NCI-H526 treated with DMSO at 0.1 percent for 48 hours (cell line): ENCODE results near the gene IFNA2.
"Not testable (repeated sequence)": the region's sequence is repeated elsewhere in the genome, so short reads cannot be mapped to it uniquely, and the experiment has no call there.

ENCODE experiments used
- DNase-seq: peaks from one replicate; lab custom pipeline; 2025; lab: John Stamatoyannopoulos, UW

Gene IFNA2

GRCh38 chr9:21381448-21382339, 3.5 kb downstream of the IFNA2 start:
- peak; percentile 92 for DNase-seq

GRCh38 chr9:21371467-21371866, 13.7 kb downstream of the IFNA2 start:
- not testable (repeated sequence) for DNase-seq

DNA sequence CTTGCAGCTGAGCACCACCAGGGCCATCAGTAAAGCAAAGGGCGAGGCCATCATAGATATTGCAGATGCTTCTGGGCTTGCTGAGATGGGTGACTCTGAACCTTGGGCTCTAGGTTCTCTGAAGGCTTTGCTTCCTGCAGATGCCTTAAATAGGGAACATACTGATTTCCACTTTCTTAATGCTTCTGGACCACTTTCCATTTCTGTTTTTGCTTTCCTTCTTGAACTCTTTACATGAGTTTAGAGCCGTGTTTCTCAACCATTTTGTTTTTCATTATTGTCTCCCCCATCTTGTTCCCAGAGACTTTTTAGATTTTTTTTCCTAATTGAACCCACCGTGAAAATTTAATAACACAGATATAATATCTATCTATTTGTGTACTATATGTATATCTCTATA, 17.2 kb downstream of the IFNA2 start, which contains the start of gene IFNA13:
TSS of gene IFNA13 (minus strand) at position 101 of the 400 bp plus-strand sequence. CDS start at position 54, 47 bp downstream.
- no peak for DNase-seq

GRCh38 chr9:21367169-21367568, 18.0 kb downstream of the IFNA2 start:
- DNase-seq: not testable (repeated sequence)

GRCh38 chr9:21362287-21362686, 22.9 kb downstream of the IFNA2 start:
- no peak for DNase-seq

DNA sequence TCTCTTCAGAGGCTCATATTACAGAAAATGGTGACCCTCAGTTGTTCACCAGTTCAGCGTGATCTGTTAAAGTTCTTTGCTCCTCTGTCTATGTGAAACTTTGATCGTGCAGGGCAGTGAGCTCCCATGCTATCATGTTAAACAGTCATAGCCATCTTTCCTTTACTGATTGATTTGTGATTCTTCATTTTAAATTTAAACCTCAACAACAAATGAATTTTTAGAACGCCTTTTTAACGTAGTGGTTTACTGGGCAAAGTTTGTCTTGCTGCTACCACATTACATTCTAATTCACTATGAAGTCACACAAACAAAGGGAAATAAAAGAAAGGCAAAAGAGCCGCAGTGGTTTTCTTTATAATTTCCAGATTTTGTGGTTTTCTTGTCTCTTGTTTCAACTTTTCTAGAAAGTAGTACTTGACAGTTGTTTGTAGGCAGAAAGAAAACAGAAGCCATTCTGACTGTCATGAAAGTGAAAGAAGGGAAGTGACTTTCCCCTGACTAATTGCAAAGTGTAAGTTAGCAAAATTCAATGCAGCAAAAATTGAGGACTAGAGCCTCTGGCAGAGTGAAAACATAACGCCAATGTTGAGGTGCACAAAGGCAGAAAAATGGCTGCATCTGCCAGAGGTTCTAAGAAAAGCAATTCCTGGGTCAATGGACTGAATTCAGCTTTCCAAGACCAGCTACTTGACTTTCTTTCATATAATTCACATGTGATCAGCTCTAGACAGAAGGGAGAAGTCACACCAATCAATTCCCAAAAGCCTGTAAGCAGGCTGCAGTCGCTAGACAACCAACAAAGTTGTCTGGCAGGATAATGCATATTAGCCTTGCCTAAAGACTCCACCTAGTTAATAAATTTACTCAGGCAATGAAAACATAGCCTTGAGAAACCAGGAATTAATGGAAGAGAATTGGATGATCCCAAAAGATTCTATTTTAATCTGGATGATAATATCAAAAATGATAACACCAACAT, 27.4 kb downstream of the IFNA2 start:
- no peak for DNase-seq

DNA sequence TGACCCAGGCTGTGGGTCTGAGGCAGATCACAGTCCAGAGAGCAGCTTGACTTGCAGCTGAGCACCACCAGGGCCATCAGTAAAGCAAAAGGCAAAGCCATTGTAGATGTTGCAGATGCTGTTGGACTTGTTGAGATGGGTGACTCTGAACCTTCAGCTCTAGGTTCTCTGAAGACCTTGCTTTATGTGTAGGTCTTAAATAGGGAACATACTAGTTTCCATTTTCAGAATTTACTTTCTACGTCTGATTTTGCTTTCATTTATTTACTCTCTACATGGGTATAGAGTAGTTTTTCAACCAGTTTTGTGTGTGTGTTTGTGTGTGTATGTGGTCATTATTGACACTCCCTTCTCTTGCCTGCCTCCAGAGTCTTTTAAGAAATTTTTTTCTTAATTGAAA, 34.4 kb downstream of the IFNA2 start, which contains the start of gene IFNA6:
TSS of gene IFNA6 (minus strand) at position 101 of the 400 bp plus-strand sequence. CDS start at position 101, 0 bp downstream.
- no peak for DNase-seq

DNA sequence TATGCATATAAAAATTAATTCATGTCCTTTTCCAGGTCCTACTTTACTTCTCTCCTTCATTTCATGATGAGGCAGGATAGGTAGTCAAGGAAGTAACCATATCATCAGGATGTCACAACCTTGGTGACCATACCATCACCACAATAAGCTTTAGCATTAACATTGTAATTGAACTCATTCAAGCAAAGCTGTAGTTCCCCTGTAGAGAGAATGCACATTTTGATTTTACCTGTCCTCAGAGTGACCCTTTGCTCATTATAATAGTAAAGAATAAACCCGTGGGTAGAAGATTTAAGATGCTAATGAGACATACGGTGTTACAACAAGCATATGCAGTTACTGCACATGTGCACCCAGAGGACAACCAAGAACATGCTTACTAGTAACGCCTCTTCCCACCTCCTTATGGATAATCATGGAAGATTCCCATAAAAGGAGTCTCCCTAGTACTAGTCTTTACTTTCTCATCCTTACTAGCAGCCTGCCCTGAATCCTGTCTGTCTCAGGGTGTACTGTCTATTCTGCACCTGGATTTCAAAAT, 36.7 kb downstream of the IFNA2 start:
- DNase-seq: no peak

DNA sequence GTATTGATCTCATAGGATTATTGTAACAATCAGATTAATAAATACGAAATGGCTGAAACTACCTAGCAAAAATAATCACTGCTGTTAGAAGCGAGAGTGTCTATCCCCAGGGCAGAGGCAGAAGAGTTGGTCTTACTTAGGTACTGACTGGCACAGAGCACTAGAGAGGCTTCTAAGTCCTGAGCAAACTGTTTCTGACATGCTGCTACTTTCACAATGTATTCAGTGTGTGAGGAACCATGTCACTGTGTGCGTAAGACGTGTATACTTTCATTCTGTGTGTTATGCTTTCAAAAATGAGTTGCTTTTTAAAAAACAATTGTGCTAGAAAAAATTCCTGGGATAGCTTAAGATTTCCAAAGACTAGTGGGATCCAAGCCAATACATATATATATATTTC, 44.5 kb downstream of the IFNA2 start:
- DNase-seq: no peak

DNA sequence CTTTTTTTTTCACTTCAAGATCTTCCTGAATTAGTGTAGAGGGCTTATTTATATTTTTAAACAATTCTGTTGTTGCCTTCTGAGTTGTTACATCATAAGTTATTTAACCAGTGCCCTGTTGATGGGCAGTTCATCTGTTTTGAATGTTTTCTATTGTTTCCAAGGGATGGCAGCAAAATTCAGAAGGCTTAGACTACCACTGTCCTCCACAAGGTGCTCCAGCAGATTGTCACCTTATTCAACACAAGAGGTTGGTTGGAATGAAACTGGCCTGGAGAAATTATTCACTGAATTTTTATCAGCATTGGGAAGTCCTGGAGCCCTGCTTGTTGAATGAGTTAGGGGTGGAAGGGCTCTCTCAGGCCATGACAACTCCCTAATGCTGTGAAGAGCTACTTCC, 48.7 kb downstream of the IFNA2 start:
- DNase-seq: no peak

DNA sequence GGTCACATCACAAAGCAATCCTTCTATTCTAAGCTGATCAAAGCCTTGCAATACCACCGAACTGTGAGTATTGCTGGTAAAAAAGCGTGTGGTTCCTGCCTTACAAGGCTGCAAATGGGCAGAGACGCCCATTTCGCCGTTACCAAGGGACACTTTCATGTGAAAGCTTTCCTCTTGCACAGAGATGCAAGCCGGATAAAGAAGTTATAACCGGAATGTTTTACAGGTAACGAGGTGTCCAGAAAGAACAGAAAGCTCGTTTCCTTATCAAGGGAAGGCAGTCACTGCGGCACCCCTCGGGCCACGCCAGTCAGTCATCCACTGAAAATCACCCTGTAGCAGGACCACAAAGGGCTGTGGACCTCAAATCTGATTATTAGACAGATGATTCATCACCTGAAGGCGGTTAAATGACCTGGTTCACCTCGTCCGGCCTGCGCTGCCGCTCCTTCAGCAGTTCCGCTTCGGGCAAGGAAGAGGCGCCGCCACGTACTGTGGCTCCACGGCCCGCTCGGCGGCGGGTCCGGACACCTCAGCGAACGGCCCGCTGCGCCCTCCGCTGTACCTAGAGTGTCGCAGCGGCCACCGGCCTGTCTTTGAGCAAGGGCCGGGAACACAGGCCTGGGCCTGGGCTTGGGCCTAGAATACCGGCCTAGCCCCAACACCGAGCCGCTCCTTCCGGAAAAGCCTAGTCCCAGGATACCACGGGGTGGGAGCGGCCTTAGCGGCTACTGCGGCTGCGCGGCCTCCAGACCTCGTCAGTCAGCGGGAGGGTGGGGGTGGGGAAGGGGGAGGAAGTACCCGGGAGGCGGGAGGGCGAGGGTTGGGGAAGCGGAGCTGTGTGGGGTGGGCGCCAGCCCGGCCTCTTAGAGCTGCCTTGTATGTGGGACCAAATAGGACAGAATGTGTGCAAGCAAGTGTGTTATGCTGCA, 50.2 kb downstream of the IFNA2 start, which contains the start of gene KLHL9:
TSS of gene KLHL9 (minus strand) at position 704 of the 932 bp plus-strand sequence. CDS start at position 159, 545 bp downstream.
- peak; percentile 87 for DNase-seq
